Frontal cortex (tissue), 4 donors: Measurements from ENCODE around the gene ALG3. TPM values are rescaled to one million over a fixed set of nuclear protein-coding genes. Genes with fewer than 3 reads are reported as not detected.

Experiments used
- DNase-seq, 2 donors: peaks; one replicate each; pipeline ENCODE4 v3.0.0; 2012; ENCODE audit warnings: low spot score in 2 of 2
- FAIRE-seq: peaks from 2 replicates; lab custom pipeline; 2012; peaks lifted over from hg19 to GRCh38; lab: Jason Lieb, UNC
- small RNA-seq: library from RNA; depleted of rRNA; stranded (forward); fragments of <200 nt; gene quantifications from one replicate; pipeline ENCODE3, GENCODE V24; 2014
- total RNA-seq: library from RNA; depleted of rRNA; stranded (reverse); fragments of >200 nt; gene quantifications from one replicate; pipeline ENCODE4 v1.2.3, GENCODE V29; 2014
- donor health status: control.
- donor health status: control.
- donor health status: control.

ALG3 gene
- total RNA-seq, 1 donor from 2014 or later: 11.0 TPM

GRCh38 chr3:184211297-184211696 is 37.5 kb downstream of the ALG3 start:
- DNase-seq (no peak), FAIRE-seq (no peak)

- FAIRE-seq (no peak), DNase-seq (no peak)
These were observed 39.4 kb downstream of the ALG3 start for GRCh38 chr3:184209146-184209923.

- DNase-seq (no peak), FAIRE-seq (no peak)
These were observed 45.2 kb downstream of the ALG3 start for GRCh38 chr3:184203526-184203925.

GRCh38 chr3:184200825-184201224 is 47.9 kb downstream of the ALG3 start:
- FAIRE-seq (no peak), DNase-seq (no peak)

- FAIRE-seq (no peak), DNase-seq (no peak)
These were observed 50.3 kb downstream of the ALG3 start for GRCh38 chr3:184198509-184198908.

GRCh38 chr3:184196536-184196935 is 52.2 kb downstream of the ALG3 start:
- FAIRE-seq: no peak
- no peak for DNase-seq

GRCh38 chr3:184193991-184194539 is 54.7 kb downstream of the ALG3 start:
- DNase-seq (no peak), FAIRE-seq (no peak)

- DNase-seq: no peak
- no peak for FAIRE-seq
These were observed 55.9 kb downstream of the ALG3 start for GRCh38 chr3:184192889-184193288.

Small RNAs within 50 kb of the gene (small RNA-seq; reads per million reads assigned to genes)
- gene MIR1224: 0.25 reads per million, percentile 5 among the genes with 10 or more reads in this experiment

Other genes with a start within 250 kb of the ALG3 start
- gene ABCC5, start 231.1 kb downstream of the ALG3 start, total RNA-seq: 37.9 TPM
- gene HTR3D, start 217.2 kb downstream of the ALG3 start, total RNA-seq: not detected
- not detected for gene HTR3C, start 195.9 kb downstream of the ALG3 start, total RNA-seq
- gene HTR3E, start 151.9 kb downstream of the ALG3 start, total RNA-seq: not detected
- 42.8 TPM for gene EIF2B5, start 113.6 kb downstream of the ALG3 start, total RNA-seq
- 34.6 TPM for gene DVL3, start 93.6 kb downstream of the ALG3 start, total RNA-seq
- gene AP2M1, start 74.1 kb downstream of the ALG3 start, total RNA-seq: 344 TPM
- 47.3 TPM for gene ABCF3, start 62.8 kb downstream of the ALG3 start, total RNA-seq
- gene VWA5B2, start 19.4 kb downstream of the ALG3 start, total RNA-seq: 0.41 TPM
- gene EEF1AKMT4, start 710 bp upstream of the ALG3 start, total RNA-seq: 0.82 TPM
- gene CAMK2N2, start 12.6 kb upstream of the ALG3 start, total RNA-seq: 4.5 TPM
- gene ECE2, start 27.1 kb upstream of the ALG3 start, total RNA-seq: 3.7 TPM
- 263 TPM for gene PSMD2, start 50.3 kb upstream of the ALG3 start, total RNA-seq
- 88.0 TPM for gene EIF4G1, start 65.6 kb upstream of the ALG3 start, total RNA-seq
- 60.7 TPM for gene FAM131A, start 88.6 kb upstream of the ALG3 start, total RNA-seq
- 7.3 TPM for gene CLCN2, start 112.6 kb upstream of the ALG3 start, total RNA-seq
- 33.8 TPM for gene POLR2H, start 112.7 kb upstream of the ALG3 start, total RNA-seq
- gene THPO, start 129.2 kb upstream of the ALG3 start, total RNA-seq: 0.41 TPM
- 2.0 TPM for gene CHRD, start 131.1 kb upstream of the ALG3 start, total RNA-seq